Mucosa of gallbladder (tissue), 1 donor: ENCODE measurements around the gene DPYSL3. TPM values are rescaled to one million over a fixed set of nuclear protein-coding genes. Genes with fewer than 3 reads are reported as not detected.
"Not testable (repeated sequence)": the region's sequence is repeated elsewhere in the genome, so short reads cannot be mapped to it uniquely, and the experiment has no call there.

Experiments
- DNase-seq: peaks from one replicate; pipeline ENCODE4 v3.0.0-alpha.2; 2020; ENCODE audit warnings: low spot score
- total RNA-seq: library from RNA; stranded (reverse); gene quantifications from one replicate; pipeline ENCODE4 v1.2.1, GENCODE V29; 2021
- donor health status: DM: no; HTN: no; CAD: no.

DPYSL3 gene
- total RNA-seq = 94.6 TPM

GRCh38 chr5:147509710-147510651, at the start of gene DPYSL3:
Gene DPYSL3, minus strand, starts transcription at chr5:147510068. Its CDS starts 210 bp downstream, at chr5:147509858.
- DNase-seq = peak; percentile 51

GRCh38 chr5:147558826-147559225, 49.0 kb upstream of the DPYSL3 start:
- peak; percentile 41 for DNase-seq

GRCh38 chr5:147557876-147558745, 48.2 kb upstream of the DPYSL3 start:
- DNase-seq = no peak

GRCh38 chr5:147555176-147555575, 45.3 kb upstream of the DPYSL3 start:
- no peak for DNase-seq

GRCh38 chr5:147554261-147554817, 44.5 kb upstream of the DPYSL3 start:
- DNase-seq = peak; percentile 12

GRCh38 chr5:147553817-147554216, 43.9 kb upstream of the DPYSL3 start:
- not testable (repeated sequence) for DNase-seq

- no peak for DNase-seq
These were observed 43.0 kb upstream of the DPYSL3 start for GRCh38 chr5:147552897-147553296.

GRCh38 chr5:147551677-147552076, 41.8 kb upstream of the DPYSL3 start:
- no peak for DNase-seq

GRCh38 chr5:147547730-147548129, 37.9 kb upstream of the DPYSL3 start:
- DNase-seq = no peak

- DNase-seq = no peak
These were observed 34.7 kb upstream of the DPYSL3 start for GRCh38 chr5:147544556-147544955.

- DNase-seq = no peak
These were observed 29.2 kb upstream of the DPYSL3 start for GRCh38 chr5:147539053-147539452.

- no peak for DNase-seq
These were observed 28.4 kb upstream of the DPYSL3 start for GRCh38 chr5:147538236-147538635.

GRCh38 chr5:147534172-147534951, 24.5 kb upstream of the DPYSL3 start:
- DNase-seq = no peak

GRCh38 chr5:147532156-147532555, 22.3 kb upstream of the DPYSL3 start:
- no peak for DNase-seq

GRCh38 chr5:147530530-147531389, 20.9 kb upstream of the DPYSL3 start:
- no peak for DNase-seq

- no peak for DNase-seq
These were observed 13.2 kb upstream of the DPYSL3 start for GRCh38 chr5:147523069-147523468.

- no peak for DNase-seq
These were observed 12.6 kb upstream of the DPYSL3 start for GRCh38 chr5:147522435-147522834.

- DNase-seq = no peak
These were observed 10.6 kb upstream of the DPYSL3 start for GRCh38 chr5:147520450-147520849.

- DNase-seq = no peak
These were observed 9.5 kb upstream of the DPYSL3 start for GRCh38 chr5:147519380-147519779.

- DNase-seq = no peak
These were observed 7.5 kb upstream of the DPYSL3 start for GRCh38 chr5:147517383-147517782.
